ENCODE results near the gene SMG6. TPM values are rescaled to one million over a fixed set of nuclear protein-coding genes. Genes with fewer than 3 reads are reported as not detected.

Gene SMG6
- total RNA-seq, 1 experiment from 2014 or later, result 33.8 TPM

DNA sequence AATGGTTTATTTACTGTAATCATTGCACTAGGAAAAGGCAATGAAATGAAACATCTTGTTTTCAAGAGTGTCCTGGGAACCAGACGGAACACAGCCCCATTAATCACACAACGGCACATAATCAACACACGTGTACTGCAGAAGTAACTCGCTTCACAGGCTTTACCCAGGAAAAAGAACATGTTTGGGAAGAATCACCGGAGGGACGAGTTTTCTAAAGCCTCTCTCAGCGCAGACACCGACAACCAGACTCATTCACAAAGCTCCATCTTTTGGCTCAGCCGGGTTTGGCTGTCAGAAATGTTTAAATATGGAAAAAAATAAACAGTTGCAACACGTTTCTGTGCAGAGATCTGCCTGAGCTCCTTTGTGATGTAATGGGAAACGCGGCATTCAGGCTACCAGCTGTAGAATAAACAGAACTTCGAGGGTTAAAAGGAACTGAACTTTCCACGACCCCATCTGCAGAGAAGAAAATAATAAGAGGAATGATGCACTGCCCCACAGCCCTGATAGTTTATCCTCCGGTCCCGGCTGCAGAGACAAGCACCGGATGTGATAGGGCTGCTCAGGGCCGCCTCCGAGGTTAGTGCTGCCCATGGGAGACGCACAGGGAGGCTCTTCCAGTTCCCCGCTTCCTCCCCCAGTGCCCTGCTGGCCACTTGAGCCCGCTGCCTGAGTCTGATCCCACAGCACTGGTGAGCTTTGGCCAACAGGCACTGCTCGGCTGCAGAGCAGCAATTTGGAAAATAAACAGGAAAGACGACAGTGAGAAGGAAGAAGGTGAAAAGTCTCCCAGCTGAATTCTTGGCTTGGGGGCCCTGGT lies 128.9 kb downstream of the SMG6 start:
- intact Hi-C loops (cut with micrococcal nuclease; ENCODE audit: unreplicated experiment), result loop anchor here (5.0 kb wide), 1 partner anchor 122 kb away; no protein-coding TSS in a partner anchor
- Mint-ChIP-seq H3K9me3 (ENCODE audit: unreplicated experiment) (no peaks in the 10 kb centered on the region), H3K4me1 (ENCODE audit: low read depth, unreplicated experiment) (no peaks in the 10 kb centered on the region), H3K27me3 (ENCODE audit: insufficient read depth, unreplicated experiment) (no peaks in the 10 kb centered on the region), H3K4me3 (ENCODE audit: unreplicated experiment) (no peak overlapping the region), H3K36me3 (ENCODE audit: insufficient read depth, unreplicated experiment) (peaks cover 31% of the 10 kb centered on the region), H3K27ac (ENCODE audit: unreplicated experiment) (no peak overlapping the region)
- no peak overlapping the region for H3K4me3 ChIP-seq (ENCODE audit: low read depth, low read length)
- no peaks in the 10 kb centered on the region for H3K9me3 ChIP-seq
- TF ChIP-seq, protein P1, sequence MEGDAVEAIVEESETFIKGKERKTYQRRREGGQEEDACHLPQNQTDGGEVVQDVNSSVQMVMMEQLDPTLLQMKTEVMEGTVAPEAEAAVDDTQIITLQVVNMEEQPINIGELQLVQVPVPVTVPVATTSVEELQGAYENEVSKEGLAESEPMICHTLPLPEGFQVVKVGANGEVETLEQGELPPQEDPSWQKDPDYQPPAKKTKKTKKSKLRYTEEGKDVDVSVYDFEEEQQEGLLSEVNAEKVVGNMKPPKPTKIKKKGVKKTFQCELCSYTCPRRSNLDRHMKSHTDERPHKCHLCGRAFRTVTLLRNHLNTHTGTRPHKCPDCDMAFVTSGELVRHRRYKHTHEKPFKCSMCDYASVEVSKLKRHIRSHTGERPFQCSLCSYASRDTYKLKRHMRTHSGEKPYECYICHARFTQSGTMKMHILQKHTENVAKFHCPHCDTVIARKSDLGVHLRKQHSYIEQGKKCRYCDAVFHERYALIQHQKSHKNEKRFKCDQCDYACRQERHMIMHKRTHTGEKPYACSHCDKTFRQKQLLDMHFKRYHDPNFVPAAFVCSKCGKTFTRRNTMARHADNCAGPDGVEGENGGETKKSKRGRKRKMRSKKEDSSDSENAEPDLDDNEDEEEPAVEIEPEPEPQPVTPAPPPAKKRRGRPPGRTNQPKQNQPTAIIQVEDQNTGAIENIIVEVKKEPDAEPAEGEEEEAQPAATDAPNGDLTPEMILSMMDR (IDR thresholded peaks at IDR 0.05; ENCODE audit: insufficient read depth in 1 of 2, low read depth in 1 of 2, low read length in 1 of 2, severe bottlenecking in 1 of 2, unreplicated experiment in 1 of 2), result no peak
- H3K27me3 ChIP-seq (replicated peaks; ENCODE audit: control insufficient read depth, insufficient read depth, low read length), result no peaks in the 10 kb centered on the region
- H3K36me3 ChIP-seq (ENCODE audit: control insufficient read depth, insufficient read depth, low read length), result no peaks in the 10 kb centered on the region
- ChIA-PET CTCF (no interaction called here), POLR2A (no interaction called here)
- DNase-seq, result no peak
- no TSS peak for BruUV-seq (replicated peaks)
- H3K4me1 ChIP-seq, result no peaks in the 10 kb centered on the region

- BruUV-seq (replicated peaks), result no TSS peak
- H3K27ac Mint-ChIP-seq (ENCODE audit: unreplicated experiment), result no peak overlapping the region
Observed at GRCh38 chr17:2174014-2174413, 129.6 kb downstream of the SMG6 start.

DNA sequence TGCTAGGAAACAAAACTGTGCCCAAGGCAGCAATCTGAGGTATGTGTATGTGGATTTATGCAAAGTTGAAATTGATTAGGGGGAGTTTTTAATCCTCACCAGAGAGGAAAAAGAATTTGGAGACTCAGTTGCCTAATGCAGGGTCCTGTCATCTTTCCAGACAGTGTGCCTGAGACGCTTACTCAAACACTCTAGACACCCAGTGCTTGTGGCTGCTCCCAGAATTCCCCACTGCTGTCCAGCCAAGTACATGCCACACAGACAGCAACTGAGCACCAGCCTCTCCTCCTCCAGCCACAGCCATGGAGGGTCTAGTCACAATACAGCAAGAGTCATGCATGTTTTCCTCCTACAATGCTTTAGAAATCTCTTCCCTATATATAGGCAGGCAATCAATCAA lies 130.6 kb downstream of the SMG6 start:
- Mint-ChIP-seq H3K4me1 (ENCODE audit: low read depth, unreplicated experiment) (no peaks in the 10 kb centered on the region), H3K27me3 (ENCODE audit: insufficient read depth, unreplicated experiment) (no peaks in the 10 kb centered on the region), H3K9me3 (ENCODE audit: unreplicated experiment) (no peaks in the 10 kb centered on the region), H3K27ac (ENCODE audit: unreplicated experiment) (no peak overlapping the region), H3K4me3 (ENCODE audit: unreplicated experiment) (no peak overlapping the region), H3K36me3 (ENCODE audit: insufficient read depth, unreplicated experiment) (peaks cover 46% of the 10 kb centered on the region)
- ChIA-PET POLR2A (no interaction called here), CTCF (interaction anchor here (0.6 kb wide), 1 partner anchor 72 kb away, joined by 3 read pairs; no protein-coding TSS in a partner anchor)
- TF ChIP-seq, protein P1 (IDR thresholded peaks at IDR 0.05; ENCODE audit: insufficient read depth in 1 of 2, low read depth in 1 of 2, low read length in 1 of 2, severe bottlenecking in 1 of 2, unreplicated experiment in 1 of 2), result no peak
- H3K4me3 ChIP-seq (ENCODE audit: low read depth, low read length), result no peak overlapping the region
- no peak for DNase-seq
- H3K36me3 ChIP-seq (ENCODE audit: control insufficient read depth, insufficient read depth, low read length), result no peaks in the 10 kb centered on the region
- no peaks in the 10 kb centered on the region for H3K27me3 ChIP-seq (replicated peaks; ENCODE audit: control insufficient read depth, insufficient read depth, low read length)
- no TSS peak for BruUV-seq (replicated peaks)
- no peaks in the 10 kb centered on the region for H3K4me1 ChIP-seq
- no peaks in the 10 kb centered on the region for H3K9me3 ChIP-seq
- intact Hi-C loops (cut with micrococcal nuclease; ENCODE audit: unreplicated experiment), result loop anchor here (5.0 kb wide), 1 partner anchor 121 kb away; no protein-coding TSS in a partner anchor

More at GRCh38 chr17:2174014-2174413, 129.6 kb downstream of the SMG6 start:
- H3K4me3 Mint-ChIP-seq (ENCODE audit: unreplicated experiment), result no peak overlapping the region
- CTCF ChIA-PET, result no interaction called here
- no peaks in the 10 kb centered on the region for H3K9me3 Mint-ChIP-seq (ENCODE audit: unreplicated experiment)
- peaks cover 37% of the 10 kb centered on the region for H3K36me3 Mint-ChIP-seq (ENCODE audit: insufficient read depth, unreplicated experiment)
- Histone ChIP-seq H3K36me3 (ENCODE audit: control insufficient read depth, insufficient read depth, low read length) (no peaks in the 10 kb centered on the region), H3K4me1 (no peaks in the 10 kb centered on the region), H3K9me3 (no peaks in the 10 kb centered on the region), H3K4me3 (ENCODE audit: low read depth, low read length) (no peak overlapping the region), H3K27me3 (replicated peaks; ENCODE audit: control insufficient read depth, insufficient read depth, low read length) (no peaks in the 10 kb centered on the region)
- no peak for DNase-seq
- TF ChIP-seq, protein P1 (IDR thresholded peaks at IDR 0.05; ENCODE audit: insufficient read depth in 1 of 2, low read depth in 1 of 2, low read length in 1 of 2, severe bottlenecking in 1 of 2, unreplicated experiment in 1 of 2), result no peak
- intact Hi-C loops (cut with micrococcal nuclease; ENCODE audit: unreplicated experiment), result loop anchor here (5.0 kb wide), 1 partner anchor 122 kb away; no protein-coding TSS in a partner anchor
- H3K4me1 Mint-ChIP-seq (ENCODE audit: low read depth, unreplicated experiment), result no peaks in the 10 kb centered on the region
- no peaks in the 10 kb centered on the region for H3K27me3 Mint-ChIP-seq (ENCODE audit: insufficient read depth, unreplicated experiment)
- POLR2A ChIA-PET, result no interaction called here
